HepG2 (cell line): ENCODE results near the gene QKI. TPM values are rescaled to one million over a fixed set of nuclear protein-coding genes. Genes with fewer than 3 reads are reported as not detected.

Experiments used
- CBFB ChIP-seq: sonication (generic); formaldehyde crosslinking; IDR thresholded peaks from 2 replicates; pipeline ENCODE4 v1.4.0; 2020; ENCODE audit warnings: missing genetic modification reagents
- CEBPZ ChIP-seq: IDR thresholded peaks from 2 replicates; pipeline ENCODE4 v1.6.1; 2012; ENCODE audit warnings: low read length, improper control_type of control experiment
- CREB3 ChIP-seq: sonication (generic); formaldehyde crosslinking; IDR thresholded peaks from 2 replicates; pipeline ENCODE4 v1.5.0; 2020; ENCODE audit warnings: missing genetic modification reagents
- HDAC1 ChIP-seq: sonication (generic); formaldehyde crosslinking; IDR thresholded peaks from 2 replicates; pipeline ENCODE4 v1.5.1; 2020; ENCODE audit warnings: mild to moderate bottlenecking, missing genetic modification reagents
- NR3C1 ChIP-seq: sonication (generic); formaldehyde crosslinking; IDR thresholded peaks from 2 replicates; pipeline ENCODE4 v1.4.0; 2020; ENCODE audit warnings: missing genetic modification reagents
- SKI ChIP-seq: fragments of 450-650 bp; IDR thresholded peaks from one replicate; pipeline ENCODE4 v1.6.1; 2018; ENCODE audit warnings: mild to moderate bottlenecking; ENCODE audit not compliant: partially characterized antibody
- SOX6 ChIP-seq, 2 experiments: fragments of 450-650 bp in 1 of 2; sonication (generic) in 1 of 2; formaldehyde crosslinking in 1 of 2; IDR thresholded peaks; 2 replicates each; pipeline versions ENCODE4 v1.4.0 to v1.6.1; 2017 to 2020; ENCODE audit warnings: antibody characterized with exemption in 1 of 2, mild to moderate bottlenecking in 1 of 2, missing genetic modification reagents in 1 of 2
- SRSF9 ChIP-seq: fragments of 200-400 bp; formaldehyde crosslinking; IDR thresholded peaks from 2 replicates; pipeline ENCODE4 v1.6.1; 2018; ENCODE audit warnings: borderline replicate concordance, mild to moderate bottlenecking, low read depth, low read length; ENCODE audit not compliant: insufficient read depth, poor library complexity, severe bottlenecking
- TFAP4 ChIP-seq: sonication (generic); IDR thresholded peaks from 2 replicates; pipeline ENCODE4 v1.6.1; 2016; ENCODE audit warnings: low read depth, borderline replicate concordance
- TGIF2 ChIP-seq: IDR thresholded peaks from 2 replicates; pipeline ENCODE4 v1.6.1; 2016; ENCODE audit warnings: control low read depth, missing compliant biosample characterization
- TRAFD1 ChIP-seq: sonication (generic); formaldehyde crosslinking; IDR thresholded peaks from 2 replicates; pipeline ENCODE4 v1.5.1; 2020; ENCODE audit warnings: missing genetic modification reagents, mild to moderate bottlenecking, borderline replicate concordance
- TRIM22 ChIP-seq: fragments of 450-650 bp; IDR thresholded peaks from 2 replicates; pipeline ENCODE4 v1.6.1; 2017
- YEATS2 ChIP-seq: sonication (generic); formaldehyde crosslinking; IDR thresholded peaks from 2 replicates; pipeline ENCODE4 v1.4.0; 2020; ENCODE audit warnings: missing genetic modification reagents, borderline replicate concordance
- ZBTB3 ChIP-seq: sonication (generic); formaldehyde crosslinking; IDR thresholded peaks from 2 replicates; pipeline ENCODE4 v1.4.0; 2020; ENCODE audit warnings: low read depth, mild to moderate bottlenecking, moderate library complexity, missing genetic modification reagents, borderline replicate concordance
- ZEB1 ChIP-seq: IDR thresholded peaks from 2 replicates; pipeline ENCODE4 v1.6.1; 2012; ENCODE audit warnings: mild to moderate bottlenecking, low read depth, inconsistent platforms; ENCODE audit not compliant: insufficient replicate concordance
- ZNF563 ChIP-seq: sonication (generic); formaldehyde crosslinking; IDR thresholded peaks from 2 replicates; pipeline ENCODE4 v1.8.0; 2022; ENCODE audit warnings: mild to moderate bottlenecking, moderate library complexity, missing genetic modification reagents
- ZNF569 ChIP-seq: sonication (generic); formaldehyde crosslinking; IDR thresholded peaks from 2 replicates; pipeline ENCODE4 v1.5.0; 2020; ENCODE audit warnings: mild to moderate bottlenecking, missing genetic modification reagents, moderate library complexity, borderline replicate concordance
- ZNF629 ChIP-seq: sonication (generic); formaldehyde crosslinking; conservative IDR thresholded peaks from 2 replicates; pipeline ENCODE4 v1.5.0; 2020; ENCODE audit warnings: missing genetic modification reagents
- ZSCAN25 ChIP-seq: sonication (generic); formaldehyde crosslinking; IDR thresholded peaks from 2 replicates; pipeline ENCODE4 v1.8.0; 2022; ENCODE audit warnings: mild to moderate bottlenecking, missing genetic modification reagents
- polyA plus RNA-seq, 8 experiments: library from polyadenylated mRNA; depleted of rRNA in 3 of 8; stranded (reverse) in 7 of 8; unstranded in 1 of 8; fragments of >200 nt; fragmentation: Illumina TruSeq in 4 of 8; extraction: Trizol in 4 of 8; gene quantifications; 2 replicates each; pipeline versions ENCODE4 v1.2.1 to v1.2.3, GENCODE V29; 2011 to 2016; ENCODE audit warnings: low read depth in 4 of 8, missing spikeins in 1 of 8, mixed read lengths in 1 of 8; ENCODE audit not compliant: insufficient read depth in 1 of 8
- total RNA-seq, 5 experiments: library from RNA; depleted of rRNA; stranded (reverse); fragments of >200 nt; fragmentation: Illumina TruSeq; extraction: Trizol; gene quantifications; 2 replicates each; pipeline ENCODE4 v1.2.3, GENCODE V29; 2016; ENCODE audit warnings: low read depth in 1 of 5

The QKI gene
- total and polyA plus RNA-seq, 2 of the 13 experiments (the other 11 are each of a cell fraction or from before 2014, with no cell fraction given) = 136 to 137 TPM

- TF ChIP-seq ZNF569 (CRISPR knock-in tag) (no peak), ZEB1 (no peak), CREB3 (CRISPR knock-in tag) (no peak), ZBTB3 (no peak), TGIF2 (CRISPR knock-in tag) (peak; percentile 42; the same call in 1 of the 2 replicates), TFAP4 (no peak), YEATS2 (no peak), ZNF629 (CRISPR knock-in tag) (no peak), HDAC1 (CRISPR knock-in tag) (peak; percentile 53), NR3C1 (CRISPR knock-in tag) (no peak), SRSF9 (no peak), TRIM22 (no peak), TRAFD1 (no peak), CEBPZ (no peak), SKI (no peak), CBFB (no peak), SOX6 (IDR thresholded peaks at IDR 0.05) (no peak), SOX6 (CRISPR knock-in tag; IDR thresholded peaks at IDR 0.05) (peak; percentile 47), ZSCAN25 (CRISPR knock-in tag) (no peak), ZNF563 (CRISPR knock-in tag) (no peak)
These were observed 9.7 kb upstream of the QKI start (continued) for GRCh38 chr6:163404825-163405265.
